ENCODE data around the gene PRKG2. TPM values are rescaled to one million over a fixed set of nuclear protein-coding genes. Genes with fewer than 3 reads are reported as not detected.

PRKG2 gene
- total and polyA plus RNA-seq, 12 donors = 0.16 to 0.55 (median 0.20) TPM; not detected in 6

- no peak overlapping the region for H3K4me3 ChIP-seq
- WGBS, 4 donors = 55 to 72% (median 65%) methylated on average over 3 of the region's 3 CpGs
- H3K36me3 ChIP-seq (replicated peaks in 1 of 2) = no peaks in the 10 kb centered on the region
- no peak overlapping the region for H3K27ac ChIP-seq
- H3K4me1 ChIP-seq (replicated peaks in 1 of 2) = no peaks in the 10 kb centered on the region
- no peak for TF ChIP-seq CTCF (IDR thresholded peaks at IDR 0.05)
- TF ChIP-seq POLR2A (IDR thresholded peaks at IDR 0.05) = no peak
- peaks cover 0 to 3% (median 0%) of the 10 kb centered on the region in 3 donors for H3K9me3 ChIP-seq (replicated peaks in 1 of 3)
- DNase-seq = no peak
- intact Hi-C loops (cut with DNase I) = no loop called here
- no peaks in the 10 kb centered on the region for H3K27me3 ChIP-seq
These were observed 18.8 kb downstream of the PRKG2 start for GRCh38 chr4:81196126-81196650.

- no peaks in the 10 kb centered on the region for H3K36me3 ChIP-seq (replicated peaks in 1 of 2)
- no peak for TF ChIP-seq POLR2A (IDR thresholded peaks at IDR 0.05)
- TF ChIP-seq CTCF (IDR thresholded peaks at IDR 0.05) = no peak
- no peaks in the 10 kb centered on the region for H3K4me1 ChIP-seq (replicated peaks in 1 of 2)
- 83 to 86% (median 85%) methylated on average over 6 of the region's 6 CpGs for WGBS, 4 donors
- no peak for DNase-seq
- H3K27ac ChIP-seq = no peak overlapping the region
- H3K4me3 ChIP-seq = no peak overlapping the region
- intact Hi-C loops (cut with DNase I) = no loop called here
- H3K9me3 ChIP-seq (replicated peaks in 1 of 3) = peaks cover 0 to 3% (median 0%) of the 10 kb centered on the region in 3 donors
- H3K27me3 ChIP-seq = no peaks in the 10 kb centered on the region
These were observed 19.5 kb downstream of the PRKG2 start for GRCh38 chr4:81195475-81195874.

GRCh38 chr4:81194286-81194685, 20.7 kb downstream of the PRKG2 start:
- Histone ChIP-seq H3K27me3 (no peaks in the 10 kb centered on the region), H3K27ac (no peak overlapping the region), H3K36me3 (replicated peaks in 1 of 2) (no peaks in the 10 kb centered on the region), H3K9me3 (replicated peaks in 1 of 3) (peaks cover 0 to 3% (median 0%) of the 10 kb centered on the region in 3 donors), H3K4me3 (no peak overlapping the region), H3K4me1 (replicated peaks in 1 of 2) (no peaks in the 10 kb centered on the region)
- 69 to 81% (median 77%) methylated on average over 3 of the region's 3 CpGs for WGBS, 4 donors
- TF ChIP-seq CTCF (IDR thresholded peaks at IDR 0.05) = no peak
- TF ChIP-seq POLR2A (IDR thresholded peaks at IDR 0.05) = no peak
- intact Hi-C loops (cut with DNase I) = no loop called here
- no peak for DNase-seq

- no peak overlapping the region for H3K27ac ChIP-seq
- H3K27me3 ChIP-seq = no peaks in the 10 kb centered on the region
- DNase-seq = no peak
- no peaks in the 10 kb centered on the region for H3K36me3 ChIP-seq (replicated peaks in 1 of 2)
- no peaks in the 10 kb centered on the region for H3K4me1 ChIP-seq (replicated peaks in 1 of 2)
- no peaks in the 10 kb centered on the region for H3K9me3 ChIP-seq (replicated peaks in 1 of 3)
- WGBS, 4 donors = 50 to 63% (median 54%) methylated on average over 1 of the region's 1 CpG
- no peak overlapping the region for H3K4me3 ChIP-seq
- no peak for TF ChIP-seq CTCF (IDR thresholded peaks at IDR 0.05)
- TF ChIP-seq POLR2A (IDR thresholded peaks at IDR 0.05) = no peak
- intact Hi-C loops (cut with DNase I) = no loop called here
These were observed 34.1 kb downstream of the PRKG2 start for GRCh38 chr4:81180916-81181315.
